RCC 7860 (cell line): ENCODE data around the gene KRTAP12-2.
"Not testable (repeated sequence)": the region's sequence is repeated elsewhere in the genome, so short reads cannot be mapped to it uniquely, and the experiment has no call there.

Experiments
- DNase-seq: peaks from one replicate; pipeline ENCODE4 v3.0.0-alpha.2; 2015; ENCODE audit warnings: low spot score
- FAIRE-seq: peaks from 2 replicates; lab custom pipeline; 2012; peaks lifted over from hg19 to GRCh38; lab: Jason Lieb, UNC

Gene KRTAP12-2

DNA sequence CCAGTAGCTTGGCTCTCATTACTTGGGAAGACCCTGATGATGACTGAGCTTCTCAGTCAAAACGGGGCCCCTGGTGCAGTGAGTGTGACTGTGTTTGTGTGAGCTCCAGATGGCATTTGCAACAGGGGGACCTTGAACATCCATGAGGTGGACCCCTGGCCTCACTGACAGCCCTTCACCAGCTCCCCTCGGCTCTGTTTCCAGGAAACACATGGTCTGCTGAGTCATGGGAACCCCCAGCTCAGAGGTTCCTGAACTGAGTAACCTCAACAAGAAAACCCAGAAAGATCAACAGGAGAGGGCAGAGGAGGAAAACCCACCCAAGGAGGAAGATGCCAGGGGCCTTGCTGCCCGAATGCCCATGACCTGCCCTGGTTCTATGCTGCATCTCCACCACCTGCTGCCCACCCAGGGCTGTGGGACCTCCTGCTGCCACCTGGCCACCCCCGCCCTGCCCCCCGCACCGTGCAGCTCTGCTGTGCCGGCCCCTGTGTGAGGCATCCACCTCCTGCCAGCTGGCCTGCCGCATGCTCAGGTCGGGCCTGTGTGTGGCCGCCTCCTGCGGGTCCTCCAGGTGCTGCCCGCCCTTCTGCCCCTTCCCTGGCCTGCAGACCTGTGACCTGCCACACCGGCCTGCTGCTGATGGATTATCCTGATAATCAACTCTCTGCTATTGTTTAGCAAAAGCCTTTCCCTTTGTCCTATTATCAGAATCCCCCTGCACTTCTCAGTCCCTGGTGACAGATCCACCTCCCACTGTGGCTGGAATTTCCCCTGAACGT is 19.5 kb upstream of the KRTAP12-2 start:
- FAIRE-seq: no peak

DNA sequence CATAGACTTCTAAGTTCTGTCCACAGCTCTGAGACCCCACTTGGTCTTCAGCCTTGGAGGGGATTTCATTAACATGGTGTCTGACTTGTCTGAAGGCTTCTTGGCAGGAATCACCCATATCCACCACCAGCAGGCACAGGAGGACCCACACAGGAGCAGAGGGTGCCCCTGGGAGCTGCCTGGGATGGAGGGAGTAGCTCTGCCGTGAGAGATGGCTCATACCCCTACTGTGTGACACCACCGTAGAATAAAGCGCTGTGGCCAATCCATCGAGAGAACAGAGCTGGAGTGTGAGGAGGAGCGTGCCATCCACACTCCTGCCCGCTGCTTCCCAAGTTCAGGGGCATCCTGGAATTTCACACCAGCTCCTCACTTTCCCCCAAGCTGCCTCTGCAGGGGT is 18.3 kb upstream of the KRTAP12-2 start:
- DNase-seq, FAIRE-seq: not testable (repeated sequence)

More for the DNA sequence above, 19.5 kb upstream of the KRTAP12-2 start:
- no peak for DNase-seq

DNA sequence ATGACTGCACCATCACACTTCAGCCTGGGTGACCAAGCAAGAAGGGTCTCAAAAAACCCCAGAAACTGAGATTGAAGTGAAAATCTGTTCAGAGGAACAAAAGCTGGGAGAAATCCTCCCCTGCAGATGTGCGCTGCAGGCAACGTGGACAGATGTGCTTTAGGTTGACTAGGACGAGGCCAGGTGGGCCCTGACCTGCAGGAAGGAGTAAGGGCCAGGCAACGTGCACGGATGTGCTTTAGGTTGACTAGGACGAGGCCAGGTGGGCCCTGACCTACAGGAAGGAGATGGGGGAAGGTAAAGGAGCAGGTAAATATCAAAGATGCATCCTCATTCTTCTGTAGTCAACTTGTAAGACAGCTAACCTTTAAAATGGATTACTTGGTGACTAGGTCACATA is 17.8 kb upstream of the KRTAP12-2 start:
- DNase-seq: no peak
- FAIRE-seq: no peak

DNA sequence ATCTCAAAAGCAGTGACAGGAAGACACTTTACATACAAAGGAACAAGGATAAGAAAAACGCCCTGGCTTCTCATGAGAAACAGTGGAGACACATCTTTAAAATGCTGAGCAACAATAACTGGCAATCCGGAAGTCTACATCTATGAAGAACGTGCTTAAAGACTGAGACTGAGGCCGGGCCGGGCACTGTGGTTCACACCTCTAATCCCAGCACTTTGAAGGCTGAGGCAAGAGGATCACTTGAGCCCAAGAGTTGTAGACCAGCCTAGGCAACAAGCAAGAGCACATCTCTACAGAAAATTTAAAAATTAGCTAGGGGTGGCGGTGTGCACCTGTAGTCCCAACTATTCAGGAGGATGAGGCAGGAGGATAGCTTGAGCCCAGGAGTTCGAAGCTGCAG is 17.4 kb upstream of the KRTAP12-2 start:
- FAIRE-seq: no peak
- no peak for DNase-seq

DNA sequence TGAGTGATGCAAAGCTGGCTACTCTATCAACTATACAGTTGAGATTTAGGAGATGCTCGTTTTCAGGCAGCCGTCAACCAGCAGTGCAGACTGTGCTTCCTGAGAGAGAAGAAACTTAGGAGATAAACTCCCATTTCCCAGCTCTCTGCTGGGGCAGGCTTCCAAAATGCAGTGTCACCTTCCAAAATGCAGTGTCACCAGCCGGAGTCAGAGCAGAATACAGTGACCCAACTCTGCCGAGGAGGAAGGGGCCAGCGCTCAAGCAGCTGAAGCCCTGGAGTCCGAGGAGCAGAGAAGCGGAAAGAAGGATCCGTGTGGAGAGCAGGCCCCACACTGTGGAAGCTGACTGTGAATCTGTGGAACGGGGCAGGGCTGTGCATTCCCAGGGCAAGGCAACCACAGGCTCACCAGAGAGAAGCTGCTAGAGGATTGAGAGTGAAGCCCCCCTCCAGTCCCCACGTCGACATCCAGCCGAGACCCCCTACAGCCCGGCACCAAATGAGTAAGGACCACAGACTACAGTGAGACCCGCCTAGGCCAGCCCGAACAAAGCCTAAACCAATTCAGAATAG is 15.9 kb upstream of the KRTAP12-2 start:
- no peak for DNase-seq
- no peak for FAIRE-seq

DNA sequence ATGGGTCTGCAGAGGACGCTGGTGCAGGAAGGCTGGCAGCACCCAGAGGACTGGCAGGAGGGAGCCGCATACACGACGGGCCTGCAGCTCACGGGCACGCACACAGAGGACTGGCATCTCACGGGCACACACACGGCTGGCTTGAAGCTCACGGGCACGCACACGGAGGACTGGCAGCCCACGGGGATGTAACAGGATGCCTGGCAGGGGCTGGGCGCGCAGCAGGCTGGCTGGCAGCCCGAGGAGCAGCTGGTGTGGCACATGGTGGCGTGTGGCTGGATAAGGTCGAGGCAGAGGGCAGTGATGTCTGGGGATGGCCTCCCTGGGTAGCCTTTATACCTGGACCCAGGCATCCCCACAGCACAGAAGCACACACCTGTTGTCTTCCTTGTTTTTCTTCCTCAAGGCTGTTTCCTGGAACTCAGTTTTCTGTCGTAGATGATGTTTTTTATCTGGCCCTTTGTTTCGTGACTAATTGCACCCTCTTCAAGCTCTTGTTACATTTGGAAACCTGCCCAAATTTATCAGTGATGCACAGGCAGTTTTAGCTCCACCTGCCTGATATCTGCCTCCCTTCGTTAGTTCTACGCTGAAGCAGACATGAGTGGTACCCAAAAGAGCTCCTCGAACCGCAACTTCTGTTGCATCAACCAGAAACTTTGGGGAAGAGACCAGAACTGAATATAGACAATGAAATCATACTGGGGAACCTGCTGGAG is 15.3 kb upstream of the KRTAP12-2 start, which contains the start of gene KRTAP12-1:
KRTAP12-1 (minus strand) TSS at position 303 of the 719 bp plus-strand sequence; CDS start at position 263, 40 bp downstream.
- DNase-seq: no peak
- FAIRE-seq: no peak

DNA sequence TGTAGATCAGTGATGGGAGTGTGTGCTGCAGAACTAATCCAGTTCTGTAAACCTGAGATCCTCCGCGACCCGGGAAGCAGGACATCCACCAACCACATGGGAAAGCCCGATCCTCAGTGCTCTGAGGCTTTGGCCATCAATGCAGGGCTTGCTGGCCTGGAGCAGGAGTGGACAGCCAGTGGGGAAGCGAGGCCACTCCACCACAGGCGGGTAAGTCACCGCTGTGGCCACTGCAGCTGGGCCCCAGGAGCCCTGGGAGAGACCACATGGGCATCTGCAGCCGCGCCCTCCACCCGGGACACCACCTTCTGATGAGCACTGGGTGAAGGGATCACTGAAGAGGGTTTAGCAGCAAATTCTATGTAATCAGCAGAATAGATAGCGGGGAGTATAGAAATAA is 14.4 kb upstream of the KRTAP12-2 start:
- DNase-seq (no peak), FAIRE-seq (no peak)

DNA sequence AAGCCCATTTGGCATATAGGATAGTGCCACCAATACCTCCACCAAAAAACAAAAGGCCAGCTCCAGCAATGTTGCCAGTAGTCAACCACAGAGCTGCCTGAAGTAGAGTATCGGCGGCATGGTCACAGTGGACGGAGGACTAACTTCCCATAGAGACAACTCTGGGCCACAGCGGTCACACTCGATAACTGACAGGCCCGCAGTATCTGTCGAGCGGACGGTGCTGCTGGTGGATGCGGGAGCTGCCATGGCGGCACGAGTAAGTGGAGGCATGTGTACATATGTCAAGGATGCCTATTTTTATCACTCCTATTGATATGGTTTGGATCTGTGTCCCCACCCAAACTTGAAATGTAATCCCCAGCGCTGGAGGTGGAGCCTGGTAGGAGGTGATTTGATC is 11.2 kb upstream of the KRTAP12-2 start:
- FAIRE-seq: no peak

DNA sequence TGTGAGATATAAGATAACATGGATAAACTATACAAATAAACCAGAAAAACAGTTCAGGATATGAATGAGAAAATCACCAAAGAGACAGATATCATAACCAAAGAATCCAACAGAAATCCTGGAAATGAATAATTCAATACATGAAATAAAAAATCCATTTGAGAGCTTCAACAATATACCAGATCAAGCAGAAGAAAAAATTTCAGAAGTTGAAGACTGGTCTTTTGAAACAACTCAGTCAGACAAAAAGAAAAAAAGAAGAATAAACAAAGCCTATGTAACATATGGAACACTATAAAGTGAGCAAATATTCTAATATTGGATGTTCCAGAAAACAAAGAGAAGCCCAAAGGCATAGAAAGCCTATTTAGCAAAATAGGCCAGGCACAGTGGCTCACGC is 5.2 kb upstream of the KRTAP12-2 start:
- FAIRE-seq: no peak
- DNase-seq: no peak

More for the DNA sequence above, 11.2 kb upstream of the KRTAP12-2 start:
- DNase-seq: no peak

DNA sequence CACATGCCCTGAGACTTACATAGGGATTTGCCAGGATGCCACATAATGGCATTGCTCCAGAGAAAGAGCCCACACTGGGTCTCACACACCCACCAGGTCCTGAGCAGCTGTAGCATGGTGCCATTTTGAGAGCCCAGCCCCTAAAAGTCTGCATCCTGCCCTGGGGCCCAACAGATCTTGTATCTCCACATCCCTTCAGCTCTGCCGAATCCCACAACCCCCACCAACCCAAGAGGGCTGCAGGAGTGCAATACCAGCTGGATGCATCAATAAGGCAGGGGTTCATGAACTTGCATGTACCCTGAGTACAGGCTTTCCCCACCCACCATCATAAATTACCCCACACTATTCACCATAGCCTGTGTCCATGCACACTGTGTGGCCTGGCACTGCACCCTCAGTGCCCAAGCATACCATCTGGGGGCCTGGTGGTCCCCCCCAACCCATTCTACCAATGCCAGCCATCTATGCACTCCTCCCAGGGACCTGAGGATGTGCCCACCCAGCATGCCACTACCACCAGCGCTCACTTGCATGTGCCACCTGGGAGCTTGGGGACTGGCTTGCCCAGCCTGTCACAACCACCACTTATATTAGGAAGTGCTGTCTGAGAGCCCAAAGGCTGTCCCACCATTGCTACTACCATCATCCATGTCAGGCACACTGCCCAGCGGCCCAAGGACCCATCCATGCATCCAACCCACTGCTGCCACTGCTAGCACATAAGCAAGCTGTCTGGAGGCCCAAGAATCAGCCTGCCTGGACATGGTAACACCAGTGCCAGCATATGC is 4.1 kb upstream of the KRTAP12-2 start:
- DNase-seq (no peak), FAIRE-seq (no peak)

DNA sequence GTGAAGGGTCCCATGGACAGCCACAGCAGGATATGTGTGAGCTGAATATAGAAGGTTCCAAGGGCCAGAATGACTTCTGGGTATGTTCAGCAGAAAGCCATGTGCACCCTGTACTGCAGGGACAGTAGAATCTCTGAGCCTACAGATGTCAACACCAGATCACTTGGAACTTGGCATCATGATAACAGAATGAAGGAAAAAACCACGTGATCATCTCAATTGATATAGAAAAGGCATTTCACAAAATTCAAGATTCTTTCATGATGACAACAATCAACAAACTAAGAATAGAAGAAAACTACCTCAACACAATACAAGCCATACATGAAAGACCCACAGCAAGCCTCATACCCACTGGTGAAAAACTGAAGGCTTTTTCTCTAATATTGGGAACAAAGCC is 885 bp upstream of the KRTAP12-2 start:
- no peak for DNase-seq
- FAIRE-seq: no peak

DNA sequence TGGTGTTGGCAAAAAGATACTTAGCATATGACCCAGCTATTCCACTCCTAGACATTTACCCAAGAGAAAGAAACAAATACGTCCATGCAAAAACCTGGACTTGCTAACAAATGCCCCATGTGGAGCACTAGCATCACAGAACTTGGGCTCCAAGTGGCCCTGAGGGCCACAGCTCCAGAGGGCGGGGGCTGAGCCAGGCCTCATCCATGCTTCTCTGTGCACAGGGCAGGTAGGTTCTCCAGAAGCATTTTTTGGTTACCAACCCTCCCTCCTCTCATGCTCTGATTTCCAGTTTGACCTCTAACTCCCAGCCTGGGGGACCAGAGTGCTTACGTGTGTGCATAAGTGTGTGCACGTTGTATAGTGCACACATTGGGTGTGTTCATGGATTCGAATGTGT is 2.0 kb downstream of the KRTAP12-2 start:
- DNase-seq (no peak), FAIRE-seq (no peak)

DNA sequence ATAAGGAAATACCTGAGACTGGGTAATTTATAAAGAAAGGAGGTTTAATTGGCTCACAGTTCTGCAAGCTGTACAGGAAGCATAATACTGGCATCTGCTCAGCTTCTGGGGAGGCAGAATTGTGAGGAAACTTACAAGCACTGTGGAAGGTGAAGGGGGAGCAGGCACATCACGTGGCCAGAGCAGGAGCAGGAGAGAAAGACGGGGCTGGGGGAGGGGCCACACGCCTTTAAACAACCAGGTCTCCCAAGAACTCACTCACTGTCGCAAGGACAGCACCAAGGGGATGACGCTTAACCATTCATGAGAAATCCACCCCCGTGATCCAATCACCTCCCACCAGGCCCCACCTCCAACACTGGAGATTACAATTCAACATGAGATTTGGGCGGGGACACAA is 5.2 kb downstream of the KRTAP12-2 start:
- FAIRE-seq, DNase-seq: not testable (repeated sequence)

DNA sequence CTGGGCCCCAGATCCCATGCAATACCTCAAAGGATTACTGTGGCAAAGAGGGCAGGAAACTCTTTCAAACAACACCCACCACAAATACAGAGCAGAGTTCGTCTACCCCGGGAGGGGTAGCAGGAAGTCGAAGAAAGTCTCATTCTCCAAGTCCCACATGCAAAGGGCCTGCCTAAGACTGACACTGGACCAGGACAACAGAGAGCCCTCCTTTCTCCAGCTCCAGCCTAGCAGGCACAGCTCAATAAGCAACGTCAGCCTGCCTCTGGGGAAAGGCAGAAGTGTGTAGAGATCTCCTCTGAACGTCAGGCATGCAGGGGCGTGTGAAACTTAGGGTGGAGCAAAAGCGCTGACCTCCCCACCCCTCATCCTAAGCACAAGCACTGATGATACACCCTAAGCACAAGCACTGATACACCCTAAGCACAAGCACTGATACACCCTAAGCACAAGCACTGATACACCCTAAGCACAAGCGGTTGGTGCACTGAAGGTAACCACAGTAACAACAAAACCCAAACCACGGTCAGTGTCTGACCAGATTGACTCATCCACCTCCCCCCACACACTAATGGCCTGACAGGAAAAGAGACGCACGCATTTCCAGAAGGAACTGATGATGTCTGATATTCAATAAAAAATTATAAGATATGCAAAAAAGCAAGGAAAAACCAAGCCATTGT is 7.7 kb downstream of the KRTAP12-2 start:
- FAIRE-seq: no peak
- no peak for DNase-seq

DNA sequence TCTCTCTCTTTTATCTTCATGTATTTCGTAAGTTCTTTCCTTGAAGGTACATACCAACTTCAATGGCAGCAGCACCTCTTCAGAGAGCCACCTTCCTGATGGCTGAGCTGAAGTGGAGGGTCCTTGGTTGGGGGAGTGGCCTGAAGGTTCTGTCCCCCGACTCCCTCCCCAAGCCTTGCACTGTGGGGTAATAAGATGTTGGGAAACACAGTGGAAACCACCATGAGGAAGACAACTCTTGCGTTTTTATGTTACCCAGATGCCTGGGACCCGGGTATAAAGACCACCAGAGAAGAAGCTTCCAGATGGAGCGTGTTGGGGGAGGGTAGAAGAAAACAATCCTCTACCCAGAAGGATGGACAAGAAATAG is 8.2 kb downstream of the KRTAP12-2 start:
- FAIRE-seq (no peak), DNase-seq (no peak)

DNA sequence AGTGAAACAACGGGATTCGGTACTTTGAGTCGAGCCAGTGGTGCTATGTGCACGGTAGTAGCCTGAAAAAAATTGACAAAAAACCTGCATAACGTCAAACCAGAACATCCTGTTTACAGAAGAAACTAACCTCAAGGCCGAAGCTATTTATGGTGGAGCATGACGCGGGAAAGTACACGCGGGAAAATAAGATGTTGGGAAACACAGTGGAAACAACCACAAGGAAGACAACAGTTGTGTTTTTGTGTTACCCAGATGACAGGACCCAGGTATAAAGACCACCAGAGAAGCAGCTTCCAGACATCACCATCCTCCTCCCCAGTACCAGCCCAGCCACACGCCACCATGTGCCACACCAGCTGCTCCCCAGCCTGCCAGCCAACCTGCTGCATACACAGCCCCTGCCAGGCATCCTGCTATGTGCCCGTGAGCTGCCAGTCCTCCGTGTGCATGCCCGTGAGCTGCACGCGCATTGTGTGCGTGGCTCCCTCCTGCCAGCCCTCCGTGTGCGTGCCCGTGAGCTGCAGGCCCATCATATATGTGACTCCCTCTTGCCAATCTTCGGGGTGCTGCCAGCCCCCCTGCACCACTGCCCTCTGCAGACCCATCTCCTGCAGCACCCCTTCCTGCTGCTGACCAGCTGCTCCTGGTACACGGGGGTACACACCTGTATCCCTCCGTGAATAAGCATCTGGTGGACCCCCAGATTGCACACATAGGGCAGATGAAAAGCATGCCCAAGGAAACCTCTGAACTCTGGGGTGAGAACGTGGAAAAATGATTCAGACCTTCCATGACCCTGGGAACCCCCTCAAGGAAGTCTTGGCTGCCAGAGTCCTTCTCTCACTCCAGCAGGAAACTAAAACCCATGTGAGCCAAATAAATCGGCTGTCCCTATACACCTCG is 8.8 kb downstream of the KRTAP12-2 start, which contains the start of gene KRTAP12-3:
KRTAP12-3 (plus strand) TSS at position 298 of the 906 bp plus-strand sequence; CDS start at position 346, 48 bp downstream.
- no peak for FAIRE-seq

DNA sequence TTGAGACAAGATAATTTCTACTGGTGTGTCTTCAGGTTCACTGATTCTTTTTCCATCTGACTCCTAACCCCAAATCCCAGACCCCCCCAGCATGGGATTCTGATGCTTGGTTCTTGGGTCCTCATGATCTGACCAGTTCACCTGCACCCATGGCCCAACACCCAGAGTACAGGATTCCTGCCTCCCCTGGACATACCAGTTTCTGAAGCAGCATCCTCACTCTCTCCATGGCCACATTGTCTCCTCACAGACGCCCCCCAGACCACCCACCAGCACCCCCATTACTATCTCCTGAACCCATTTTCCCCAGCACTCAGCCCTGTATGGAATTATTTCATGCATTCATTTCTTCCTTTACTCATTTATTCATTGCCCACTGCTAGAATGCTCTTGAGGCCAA is 9.9 kb downstream of the KRTAP12-2 start:
- DNase-seq (no peak), FAIRE-seq (no peak)

More for the DNA sequence above, 8.8 kb downstream of the KRTAP12-2 start, which contains the start of gene KRTAP12-3:
- no peak for DNase-seq

DNA sequence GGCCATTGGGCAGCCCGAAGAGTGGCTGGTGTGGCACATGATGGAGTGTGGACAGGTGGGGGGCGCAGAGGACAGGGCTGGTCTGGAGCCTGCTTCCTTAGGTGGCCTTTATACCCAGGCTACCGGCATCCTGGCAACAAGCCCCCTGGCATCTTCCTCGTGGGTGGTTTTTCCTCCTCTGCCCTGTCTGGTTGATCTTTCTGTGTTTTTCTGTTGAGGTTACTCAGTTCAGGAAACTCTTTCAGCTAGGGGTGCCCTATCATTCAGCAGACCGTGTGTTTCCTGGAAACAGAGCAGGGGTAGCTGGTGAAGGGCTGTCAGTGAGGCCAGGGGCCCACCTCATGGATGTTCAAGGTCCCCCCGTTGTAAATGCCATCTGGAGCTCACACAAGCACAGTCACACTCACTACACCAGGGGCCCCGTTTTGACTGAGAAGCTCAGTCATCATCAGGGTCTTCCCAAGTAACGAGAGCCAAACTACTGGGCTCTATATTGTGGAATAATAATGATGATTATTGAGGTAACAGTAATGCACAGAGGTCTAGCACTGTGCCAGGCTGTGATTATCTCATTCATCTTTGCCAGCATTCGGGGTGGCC is 12.1 kb downstream of the KRTAP12-2 start, which contains the start of gene KRTAP12-4:
KRTAP12-4 (minus strand) TSS at position 84 of the 600 bp plus-strand sequence; CDS start at position 39, 45 bp downstream.
- FAIRE-seq: no peak
- DNase-seq: no peak
